Measurements from ENCODE around the gene METTL26.

GRCh38 chr16:609316-609715 is 26.8 kb downstream of the METTL26 start:
- TF ChIP-seq MYC (IDR thresholded peaks at IDR 0.05; ENCODE audit: borderline replicate concordance, low read length) (no peak), MAX (IDR thresholded peaks at IDR 0.05) (no peak), POLR2A (IDR thresholded peaks at IDR 0.05; ENCODE audit: low read length) (no peak), NFE2L2 (conservative IDR thresholded peaks at IDR 0.05; ENCODE audit: low read length) (no peak), SREBF2 (IDR thresholded peaks at IDR 0.05) (no peak), RFX5 (IDR thresholded peaks at IDR 0.05) (no peak), SMC3 (IDR thresholded peaks at IDR 0.05) (no peak), BHLHE40 (IDR thresholded peaks at IDR 0.05; ENCODE audit: low read depth, low read length) (no peak), CEBPB (IDR thresholded peaks at IDR 0.05) (no peak), CTCF (IDR thresholded peaks at IDR 0.05) (no peak), E2F6 (IDR thresholded peaks at IDR 0.05; ENCODE audit: borderline replicate concordance, low read depth) (no peak), RNF2 (IDR thresholded peaks at IDR 0.05; ENCODE audit: borderline replicate concordance, low read depth) (no peak)

All from A549 (cell line).